Posterior cingulate gyrus (tissue), 11 donors: ENCODE data around the gene RBFA.
"Not testable (repeated sequence)": the region's sequence is repeated elsewhere in the genome, so short reads cannot be mapped to it uniquely, and the experiment has no call there.

Experiments
- DNase-seq, 10 donors: peaks; one replicate each; pipeline versions ENCODE4 v3.0.0 to v3.0.0-alpha.2; 2020 to 2021; ENCODE audit warnings: mixed read lengths in 3 of 10
- intact Hi-C: fragments of 100-400 bp; cut with DNase I; formaldehyde crosslinking; loops from one replicate; pipeline ENCODE4 v1.15.1; 2023

RBFA gene

DNA sequence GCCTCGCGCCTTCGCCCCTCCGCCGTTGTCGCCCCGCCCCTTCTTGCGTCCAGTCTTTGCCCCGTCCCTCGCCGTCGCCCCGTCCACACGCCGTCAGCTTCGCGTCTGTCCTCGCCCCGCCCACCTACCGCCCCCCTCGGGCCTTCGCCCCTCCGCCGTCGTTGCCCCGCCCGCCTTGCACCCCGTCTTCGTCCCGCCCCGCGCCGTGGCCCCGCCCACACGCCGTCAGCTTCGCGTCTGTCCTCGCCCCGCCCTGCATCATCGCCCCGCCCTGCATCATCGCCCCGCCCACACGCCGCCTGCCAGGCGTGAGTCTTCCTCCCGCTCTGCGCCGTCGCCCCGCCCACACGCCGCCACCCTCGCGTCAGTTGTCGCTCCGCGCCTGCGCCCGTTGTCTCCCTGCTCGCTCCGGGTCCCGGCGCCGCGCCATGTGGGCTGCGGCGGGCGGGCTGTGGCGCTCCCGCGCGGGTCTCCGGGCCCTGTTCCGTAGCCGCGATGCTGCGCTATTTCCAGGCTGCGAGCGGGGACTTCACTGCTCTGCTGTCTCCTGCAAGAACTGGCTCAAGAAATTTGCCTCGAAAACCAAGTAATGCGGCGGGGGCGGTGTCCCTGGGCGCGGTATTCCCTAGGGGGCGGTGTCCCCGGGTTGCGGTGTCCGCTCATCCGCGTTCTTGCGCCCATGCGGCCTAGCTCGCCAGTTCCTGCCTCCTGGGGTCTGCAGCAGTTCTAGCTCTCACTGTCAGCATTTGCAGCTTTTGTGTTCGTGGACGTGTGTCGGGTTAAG, at the start of gene RBFA:
Gene RBFA, plus strand, starts transcription at position 367 of the 784 bp plus-strand sequence. Its CDS starts 62 bp downstream, at position 429.
- intact Hi-C loops: loop anchor here (2.0 to 5.0 kb wide), 2 partner anchors 47 to 75 kb away; partner anchors contain the start of genes ADNP2 and TXNL4A
- DNase-seq: peak; percentile 99 to 100 (median 100)

- no peak for DNase-seq
- intact Hi-C loops: loop anchor here (5.0 kb wide), 2 partner anchors 33 to 47 kb away; partner anchors contain the start of genes RBFA and SLC66A2
Measured at GRCh38 chr18:79985172-79985571, 49.1 kb upstream of the RBFA start.

DNA sequence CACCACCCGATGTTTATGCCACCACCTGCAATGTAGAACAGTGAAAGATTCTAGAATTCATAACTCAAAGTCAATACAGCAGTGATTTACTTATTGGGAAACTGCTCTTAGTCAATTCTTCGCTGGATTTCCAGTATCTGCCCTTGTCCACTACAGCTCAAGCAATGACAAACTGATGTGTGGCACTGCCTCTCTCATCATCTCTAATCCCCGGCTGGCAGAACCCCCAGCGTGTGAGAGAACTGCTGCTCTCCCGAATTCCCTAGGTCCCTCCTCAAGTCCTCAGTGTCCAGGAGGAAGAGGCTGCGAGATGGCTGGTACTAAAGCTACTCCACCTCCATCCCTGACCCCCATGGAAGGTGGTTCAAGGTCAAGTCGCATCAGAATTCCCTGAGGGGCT, 47.5 kb upstream of the RBFA start:
- no peak for DNase-seq
- intact Hi-C loops: loop anchor here (5.0 kb wide), 2 partner anchors 34 to 46 kb away; partner anchors contain the start of genes RBFA and SLC66A2

- intact Hi-C loops: loop anchor here (5.0 kb wide), 2 partner anchors 35 to 45 kb away; partner anchors contain the start of genes RBFA and SLC66A2
- no peak for DNase-seq
Measured at GRCh38 chr18:79987566-79987965, 46.7 kb upstream of the RBFA start.

- peak in 8 of 10 donors; percentile 42 to 94 (median 54) for DNase-seq
- intact Hi-C loops: loop anchor here (5.0 kb wide), 2 partner anchors 36 to 44 kb away; partner anchors contain the start of genes RBFA and SLC66A2
Measured at GRCh38 chr18:79988071-79988450, 46.2 kb upstream of the RBFA start.

GRCh38 chr18:79988451-79989194, 45.6 kb upstream of the RBFA start, which contains the start of gene TXNL4A:
Gene TXNL4A (minus strand): TSS chr18:79988563. CDS start chr18:79988392, 171 bp downstream.
- DNase-seq: peak; percentile 73 to 98 (median 85)
- intact Hi-C loops: loop anchor here (5.0 kb wide), 2 partner anchors 36 to 44 kb away; partner anchors contain the start of genes RBFA and SLC66A2

GRCh38 chr18:79989195-79989497, 45.1 kb upstream of the RBFA start:
- intact Hi-C loops: loop anchor here (5.0 kb wide), 2 partner anchors 37 to 43 kb away; partner anchors contain the start of genes RBFA and SLC66A2
- DNase-seq: peak in 1 of 10 donors; percentile 76

DNA sequence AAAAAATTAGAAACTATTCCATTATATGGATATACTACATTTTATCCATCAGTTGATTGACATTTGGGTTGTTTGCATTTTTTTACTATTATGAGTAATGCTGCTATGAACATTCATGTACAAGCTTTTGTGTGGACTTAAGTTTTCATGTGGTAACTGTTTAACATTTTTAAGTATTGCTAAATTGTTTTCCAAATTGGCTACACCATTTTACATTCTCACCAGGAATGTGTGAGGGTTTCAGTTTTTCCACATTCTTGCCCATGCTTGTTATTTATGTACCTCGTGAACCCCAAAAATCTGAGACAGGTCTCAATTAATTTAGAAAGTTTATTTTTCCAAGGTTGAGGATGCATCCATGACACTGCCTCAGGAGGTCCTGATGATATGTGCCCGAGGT, 42.7 kb upstream of the RBFA start:
- intact Hi-C loops: no loop called here
- no peak for DNase-seq

DNA sequence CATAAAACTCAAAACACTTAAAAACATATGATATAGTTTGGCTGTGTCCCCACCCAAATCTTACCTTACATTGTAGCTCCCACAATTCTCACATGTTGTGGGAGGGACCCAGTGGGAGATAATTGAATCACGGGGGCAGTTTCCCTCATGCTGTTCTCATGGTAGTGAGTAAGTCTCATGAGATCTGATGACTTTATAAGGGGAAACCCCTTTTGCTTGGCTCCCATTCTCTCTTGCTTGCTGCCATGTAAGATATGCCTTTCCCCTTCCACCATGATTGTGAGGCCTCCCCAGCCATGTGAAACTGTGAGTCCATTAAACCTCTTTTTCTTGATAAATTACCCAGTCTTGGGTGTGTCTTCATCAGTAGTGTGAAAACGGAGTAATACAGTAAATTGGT, 34.5 kb upstream of the RBFA start:
- DNase-seq, intact Hi-C loops: not testable (repeated sequence)

DNA sequence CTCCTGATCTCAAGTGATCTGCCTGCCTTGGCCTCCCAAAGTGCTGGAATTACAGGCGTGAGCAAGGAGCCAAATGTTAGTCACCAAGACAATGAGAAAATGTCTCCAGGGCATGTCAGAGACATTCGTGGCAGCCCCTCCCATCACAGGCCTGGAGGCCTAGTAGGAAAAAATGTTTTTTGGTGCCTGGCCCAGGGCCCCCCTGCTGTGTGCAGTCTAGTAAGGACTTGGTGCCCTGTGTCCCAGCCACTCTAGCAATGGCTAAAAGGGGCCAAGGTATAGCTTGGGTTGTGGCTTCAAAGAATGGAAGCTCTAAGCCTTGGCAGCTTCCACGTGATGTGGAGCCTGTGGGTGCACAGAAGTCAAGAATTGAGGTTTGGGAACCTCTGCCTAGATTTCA, 33.4 kb upstream of the RBFA start:
- DNase-seq: no peak
- intact Hi-C loops: no loop called here

- no peak for DNase-seq
- intact Hi-C loops: no loop called here
Measured at GRCh38 chr18:80002468-80002867, 31.8 kb upstream of the RBFA start.

DNA sequence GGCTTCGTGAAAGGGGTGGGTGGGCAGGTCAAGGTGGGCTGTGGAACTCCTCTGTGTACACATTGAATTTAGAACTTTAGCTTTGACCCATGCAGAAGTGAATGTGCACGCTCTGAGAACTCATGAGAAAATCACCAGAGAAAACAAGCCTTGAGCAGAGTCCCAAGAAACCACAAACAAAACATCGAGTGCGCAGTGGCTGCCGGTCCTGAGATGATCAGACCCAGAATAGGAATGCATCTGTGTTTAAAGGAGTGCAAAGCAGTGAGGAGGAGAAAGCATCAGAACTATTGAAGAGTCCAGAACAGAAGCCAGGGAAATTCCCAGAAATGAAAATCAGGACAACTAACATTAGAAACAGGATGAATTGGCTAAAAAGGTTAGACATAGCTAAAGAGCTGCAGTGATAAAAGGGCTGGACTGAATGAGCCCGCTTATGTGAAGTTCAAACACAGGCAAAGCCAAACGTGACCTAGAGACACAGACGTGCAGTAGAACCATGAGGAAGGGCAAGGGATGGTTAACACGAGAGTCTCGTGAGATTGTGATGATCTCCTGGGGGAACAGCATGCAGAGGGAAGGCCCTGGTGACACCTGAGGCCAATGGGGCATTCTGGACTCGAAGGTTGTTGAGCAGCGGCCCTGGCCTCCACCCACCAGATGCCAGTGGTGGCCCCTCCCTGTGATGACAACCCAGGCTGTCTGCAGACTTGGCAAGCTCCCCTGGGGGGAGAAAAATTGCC, 29.5 kb upstream of the RBFA start:
- DNase-seq: no peak
- intact Hi-C loops: no loop called here

GRCh38 chr18:80006724-80007123, 27.5 kb upstream of the RBFA start:
- intact Hi-C loops: no loop called here
- no peak for DNase-seq

GRCh38 chr18:80009661-80010550, 24.3 kb upstream of the RBFA start:
- intact Hi-C loops: no loop called here
- peak in 2 of 10 donors; percentile 18 to 22 for DNase-seq

DNA sequence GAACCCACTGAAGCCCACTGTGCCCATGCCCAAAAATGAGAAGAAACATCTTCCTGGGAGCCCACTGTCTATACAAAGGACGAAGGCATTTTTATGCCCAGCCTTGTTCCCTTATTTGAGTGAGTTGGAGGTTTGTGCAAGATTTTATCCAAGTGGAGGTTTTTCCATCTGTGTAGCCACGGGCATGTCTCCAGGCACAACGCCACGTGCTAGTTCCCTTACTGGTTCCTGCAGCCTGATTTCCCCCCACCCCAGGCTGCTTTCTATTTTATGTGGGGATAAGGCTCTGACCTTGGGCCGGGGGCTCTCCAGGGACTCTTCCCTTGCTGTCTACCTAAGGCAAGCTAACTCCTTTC, 23.7 kb upstream of the RBFA start:
- no peak for DNase-seq
- intact Hi-C loops: no loop called here

GRCh38 chr18:80011496-80012137, 22.6 kb upstream of the RBFA start:
- intact Hi-C loops, DNase-seq: not testable (repeated sequence)

GRCh38 chr18:80012714-80013113, 21.5 kb upstream of the RBFA start:
- DNase-seq: no peak
- intact Hi-C loops: no loop called here

- DNase-seq: no peak
- intact Hi-C loops: no loop called here
Measured at GRCh38 chr18:80022613-80023012, 11.6 kb upstream of the RBFA start.

DNA sequence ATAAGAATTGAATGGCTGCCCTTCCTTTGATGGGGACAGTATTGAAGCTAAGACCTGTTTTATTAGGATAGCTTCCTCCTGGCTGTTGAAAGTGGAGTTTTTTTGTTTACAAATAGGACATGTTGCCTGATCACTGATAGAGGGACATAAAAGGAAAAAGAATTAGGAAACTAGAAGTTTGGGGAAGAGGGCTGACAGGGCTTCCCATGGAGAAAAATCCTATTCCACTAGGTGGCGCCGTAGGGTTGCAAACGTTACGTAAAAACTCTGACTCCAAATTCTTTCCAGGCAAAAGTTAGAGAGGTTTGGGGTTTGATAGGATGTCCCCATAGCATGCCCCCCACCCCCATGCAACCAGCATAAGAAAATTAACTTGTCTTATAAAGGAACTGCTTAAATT, 11.1 kb upstream of the RBFA start:
- no peak for DNase-seq

More for the DNA sequence above, 11.1 kb upstream of the RBFA start:
- intact Hi-C loops: no loop called here
